ENCODE data around the gene HOXA9.

HOXA9 gene

DNA sequence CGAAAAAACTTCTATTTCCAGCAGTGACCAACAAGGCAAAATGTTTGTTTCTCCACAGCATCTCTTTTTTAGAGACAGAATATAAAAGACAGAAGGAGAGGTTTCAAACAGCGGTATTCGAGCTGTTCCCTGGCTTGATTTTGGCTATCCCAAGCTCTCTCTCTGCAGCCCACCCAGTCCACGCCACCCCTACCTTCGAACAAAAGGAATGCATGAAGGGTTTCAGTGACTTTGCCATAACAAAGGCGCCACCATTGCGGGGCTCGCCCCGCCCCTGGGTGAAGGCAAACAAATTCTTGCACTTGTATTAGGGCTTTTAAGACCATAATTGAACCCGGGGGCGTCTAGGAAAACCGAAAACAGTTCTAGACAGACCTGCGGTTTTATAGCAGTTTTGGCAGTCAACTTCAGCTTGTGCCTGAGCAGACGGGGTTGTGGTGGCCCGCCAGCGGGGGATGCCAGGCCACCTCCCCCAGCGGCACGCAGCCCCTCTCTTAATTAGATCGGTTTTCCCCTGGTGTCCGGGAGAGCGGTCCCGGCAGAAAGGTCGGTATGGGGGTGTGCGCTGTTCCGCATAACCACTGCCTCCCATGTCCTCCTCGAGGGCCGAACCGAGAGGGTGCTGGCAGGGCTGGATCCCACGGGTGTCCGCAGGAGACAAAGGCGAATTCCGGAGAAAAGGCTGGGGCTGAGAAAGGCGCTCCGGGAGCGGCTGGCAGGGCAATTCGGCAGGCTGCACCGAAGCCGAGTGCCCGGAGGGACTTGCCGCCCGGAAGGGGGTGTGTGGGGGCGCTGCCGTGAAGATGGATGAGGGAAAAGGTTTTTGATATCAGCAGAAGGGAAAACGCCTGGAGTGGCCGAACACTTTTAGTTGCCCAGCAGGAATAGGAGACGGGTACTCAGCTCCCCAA, 22.4 kb upstream of the HOXA9 start:
- DNase-seq = no peak

DNA sequence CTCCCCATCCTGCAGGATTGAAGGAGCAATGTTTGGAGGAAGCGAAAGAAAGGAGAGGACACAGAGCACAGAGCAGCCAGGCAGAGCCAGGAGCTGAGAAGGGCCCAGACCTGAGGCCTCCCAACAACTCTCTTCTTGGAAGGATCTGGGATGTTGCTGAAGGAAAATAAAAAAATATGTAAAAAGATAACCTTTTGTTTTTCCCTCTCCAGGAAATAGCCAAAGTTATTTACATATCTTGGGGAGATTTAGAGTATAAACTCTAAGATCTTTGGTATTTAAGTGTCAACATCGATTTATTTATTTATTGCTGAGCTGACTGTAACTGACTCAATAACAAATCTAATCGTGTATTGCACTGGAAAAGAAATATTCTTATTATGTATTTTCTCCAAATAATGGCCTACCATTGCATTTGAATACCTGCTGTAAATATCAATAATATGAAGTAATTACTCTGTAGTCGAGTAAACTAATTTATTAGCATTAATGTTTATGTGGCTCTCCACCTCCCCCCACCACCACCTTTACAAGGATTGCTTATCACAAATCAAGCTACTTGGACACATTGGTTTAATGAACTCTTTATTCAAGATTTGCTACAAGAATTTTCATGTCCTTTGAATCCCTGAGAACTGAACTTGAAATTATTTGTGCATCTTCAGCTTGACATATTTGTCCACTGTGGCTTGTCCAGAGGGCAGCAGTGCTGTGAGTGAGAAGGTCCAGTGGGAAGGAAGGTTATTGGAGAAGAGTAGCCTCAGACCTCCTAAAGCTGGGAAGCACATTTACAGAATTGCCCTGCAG, 21.5 kb upstream of the HOXA9 start:
- no peak for DNase-seq

DNA sequence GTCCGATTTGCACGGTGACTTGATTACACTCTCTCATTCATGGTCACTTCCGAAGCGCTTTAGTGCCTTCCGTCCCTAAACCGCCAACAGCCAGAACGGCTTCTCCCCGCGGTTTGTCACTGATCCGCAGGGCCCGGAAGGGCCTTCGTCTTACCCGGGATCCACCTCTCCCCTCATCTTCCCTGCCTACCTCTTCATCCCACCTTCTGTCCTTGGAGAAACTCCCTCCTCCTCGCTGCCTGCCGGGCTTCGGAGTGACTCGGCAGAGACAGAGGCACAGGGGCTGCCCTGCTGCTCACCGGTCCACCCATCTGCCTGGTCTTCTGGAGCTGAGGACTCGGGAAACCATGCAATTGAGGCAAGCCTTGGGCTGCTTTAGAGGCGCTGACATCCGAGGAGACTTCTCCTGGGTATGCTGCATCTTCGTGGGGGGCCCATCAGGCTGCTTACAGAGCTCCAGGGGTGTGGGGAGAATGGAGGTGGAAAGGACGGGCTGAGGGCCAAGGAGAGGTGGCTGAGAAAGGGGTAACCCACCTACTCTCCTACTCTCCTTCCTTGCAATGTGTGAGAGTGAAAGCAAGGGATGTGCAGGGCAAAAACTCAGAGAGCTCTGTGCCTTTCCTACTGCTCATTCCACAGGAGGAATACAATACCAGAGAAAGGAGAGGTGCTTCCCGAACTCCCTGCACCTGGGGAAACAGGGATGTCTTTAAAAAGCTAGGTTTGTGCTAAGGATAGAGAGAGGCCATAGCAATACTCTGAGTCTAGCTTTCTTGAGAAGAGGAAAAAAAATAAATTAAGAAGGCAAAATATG, 20.7 kb upstream of the HOXA9 start:
- DNase-seq = no peak

DNA sequence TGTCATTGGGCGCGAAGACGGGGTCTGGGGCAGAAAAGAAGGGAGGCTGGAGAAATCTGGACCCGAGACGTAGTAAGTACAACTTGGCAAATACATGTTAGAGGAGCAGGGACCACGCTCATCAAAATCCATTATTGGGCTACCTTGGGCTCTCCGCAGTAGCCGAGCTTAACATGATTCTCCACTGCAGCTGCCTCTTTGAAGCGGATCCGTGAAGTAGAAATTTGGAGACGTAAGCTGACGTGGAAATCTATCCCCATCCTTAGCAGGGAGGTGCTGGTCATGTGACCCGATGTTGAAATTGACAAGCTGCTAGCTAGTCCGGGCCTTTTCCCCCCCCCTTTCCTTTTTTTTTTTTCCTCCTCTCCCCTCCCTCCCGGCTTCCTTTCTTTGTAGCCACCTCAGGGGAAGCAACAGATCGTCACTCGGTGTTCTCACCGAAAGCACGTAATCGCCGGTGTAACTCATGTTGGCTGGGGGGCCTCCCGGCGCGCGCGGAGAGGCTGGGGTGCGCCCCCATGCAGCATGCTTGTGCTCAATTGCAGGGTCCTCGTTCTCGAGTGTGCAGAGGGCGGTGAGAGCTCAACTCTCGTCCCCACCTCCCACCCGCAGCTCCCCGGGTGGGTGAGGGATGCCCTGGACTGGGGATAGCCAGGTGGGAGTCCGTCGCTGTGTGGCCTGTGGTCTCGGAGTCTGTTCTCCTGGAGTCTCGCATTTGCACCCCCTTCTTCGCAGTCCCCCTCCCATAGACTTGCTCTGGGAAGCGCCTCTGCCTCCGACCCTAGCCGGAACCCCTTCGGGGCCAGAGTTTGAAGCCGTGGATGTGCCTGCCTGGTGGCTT, 19.9 kb upstream of the HOXA9 start, which contains the start of gene HOXA11:
TSS of gene HOXA11 (minus strand) at position 220 of the 841 bp plus-strand sequence. CDS start at position 132, 88 bp downstream.
- no peak for DNase-seq

- no peak for DNase-seq
Measured at GRCh38 chr7:27184337-27185012, 19.1 kb upstream of the HOXA9 start.

DNA sequence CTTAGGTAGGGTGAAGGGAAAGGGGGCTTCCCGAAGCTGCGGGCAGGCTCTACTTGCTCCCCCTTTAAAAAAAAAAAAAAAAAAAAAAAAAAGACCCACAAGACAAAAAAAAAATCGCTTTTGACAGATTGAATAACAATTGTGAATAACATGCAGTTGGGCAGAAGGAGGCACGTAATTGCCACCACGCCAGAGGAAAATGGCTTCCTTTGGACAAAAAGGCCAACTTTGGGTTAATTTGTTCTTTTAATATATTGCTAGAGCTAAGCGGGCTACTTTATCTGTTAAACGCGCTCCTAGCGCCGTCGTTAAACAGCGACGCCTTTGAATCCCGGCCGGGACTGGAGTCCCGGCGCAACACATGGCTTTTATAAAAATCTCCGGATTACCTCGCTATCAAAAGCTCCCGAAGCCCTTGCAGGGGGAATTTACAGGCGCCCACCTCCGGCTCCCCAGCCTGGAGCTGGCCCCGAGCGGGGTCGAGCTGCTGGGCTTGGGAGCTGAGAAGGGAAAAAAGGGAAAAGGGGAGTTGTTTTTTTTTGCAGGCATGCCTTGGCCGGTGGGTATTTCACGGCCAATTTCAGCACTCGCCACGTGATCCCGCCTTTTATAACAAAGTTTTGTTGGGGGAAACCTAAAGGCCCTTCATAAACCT, 18.5 kb upstream of the HOXA9 start:
- no peak for DNase-seq

DNA sequence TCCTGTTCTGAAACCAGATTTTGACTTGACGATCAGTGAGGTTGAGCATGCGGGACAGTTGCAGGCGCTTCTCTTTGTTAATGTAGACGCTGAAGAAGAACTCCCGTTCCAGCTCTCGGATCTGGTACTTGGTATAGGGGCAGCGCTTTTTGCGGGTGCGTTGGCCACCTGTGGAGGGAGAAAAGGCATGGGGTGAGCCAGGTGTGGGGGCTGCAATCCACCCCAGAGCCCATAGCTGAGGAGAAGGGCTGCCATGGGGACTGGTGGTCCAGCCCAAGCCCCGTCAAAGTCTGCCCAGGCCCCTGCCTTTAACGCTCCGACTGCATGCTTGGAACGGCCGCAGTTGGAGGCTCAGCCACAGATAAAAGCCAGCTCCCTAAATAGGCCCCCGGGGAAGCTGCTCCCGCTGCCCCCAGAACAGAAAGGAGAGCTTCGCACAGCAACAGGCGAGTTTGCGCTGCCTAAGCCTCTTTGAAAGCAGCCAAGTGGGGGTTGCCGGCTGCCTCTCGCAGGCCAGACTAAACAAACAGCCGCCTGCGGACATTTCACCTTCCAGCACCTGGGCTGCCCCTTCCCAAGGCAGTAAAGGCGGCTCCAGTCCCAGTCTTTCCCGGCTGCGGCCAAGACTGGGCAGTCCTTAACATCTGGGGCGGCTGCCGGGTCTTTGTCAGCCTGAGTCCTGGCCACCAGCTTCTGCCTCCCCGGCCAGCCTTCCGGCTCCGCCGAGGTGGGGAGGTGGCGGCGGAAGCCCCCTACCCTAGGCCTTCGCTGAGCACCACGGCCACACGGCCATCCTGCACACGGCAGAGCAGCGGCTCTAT, 17.7 kb upstream of the HOXA9 start:
- no peak for DNase-seq

DNA sequence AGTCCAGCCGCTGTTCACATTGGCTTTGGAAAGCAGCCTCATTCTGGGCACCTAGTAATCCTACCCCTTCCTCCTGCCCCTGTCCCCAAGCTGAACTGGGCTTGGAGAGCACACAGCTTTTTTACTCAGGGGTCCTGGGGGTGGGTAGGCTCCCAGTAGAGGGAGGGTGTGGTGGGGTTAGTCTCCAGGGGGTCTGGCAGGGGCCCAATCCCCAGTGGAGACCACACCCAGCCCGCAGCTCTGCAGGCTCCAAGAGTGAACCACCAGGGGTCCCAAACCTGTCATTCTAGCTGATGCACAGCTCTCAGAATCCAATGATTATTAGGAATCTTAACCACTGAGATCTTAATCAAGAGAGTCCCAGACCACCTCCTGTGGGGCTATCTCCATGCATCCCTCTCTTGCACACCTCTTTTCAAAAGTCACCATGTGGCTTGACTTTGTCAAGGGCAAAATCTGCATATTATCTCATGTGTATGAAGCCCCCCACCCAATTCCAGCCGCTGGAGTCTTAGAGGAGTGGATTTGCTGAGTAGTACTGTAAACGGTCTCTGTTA, 17.0 kb upstream of the HOXA9 start:
- no peak for DNase-seq

GRCh38 chr7:27181795-27182275, 16.5 kb upstream of the HOXA9 start:
- no peak for DNase-seq

- DNase-seq = no peak
Measured at GRCh38 chr7:27180431-27181420, 15.4 kb upstream of the HOXA9 start.

DNA sequence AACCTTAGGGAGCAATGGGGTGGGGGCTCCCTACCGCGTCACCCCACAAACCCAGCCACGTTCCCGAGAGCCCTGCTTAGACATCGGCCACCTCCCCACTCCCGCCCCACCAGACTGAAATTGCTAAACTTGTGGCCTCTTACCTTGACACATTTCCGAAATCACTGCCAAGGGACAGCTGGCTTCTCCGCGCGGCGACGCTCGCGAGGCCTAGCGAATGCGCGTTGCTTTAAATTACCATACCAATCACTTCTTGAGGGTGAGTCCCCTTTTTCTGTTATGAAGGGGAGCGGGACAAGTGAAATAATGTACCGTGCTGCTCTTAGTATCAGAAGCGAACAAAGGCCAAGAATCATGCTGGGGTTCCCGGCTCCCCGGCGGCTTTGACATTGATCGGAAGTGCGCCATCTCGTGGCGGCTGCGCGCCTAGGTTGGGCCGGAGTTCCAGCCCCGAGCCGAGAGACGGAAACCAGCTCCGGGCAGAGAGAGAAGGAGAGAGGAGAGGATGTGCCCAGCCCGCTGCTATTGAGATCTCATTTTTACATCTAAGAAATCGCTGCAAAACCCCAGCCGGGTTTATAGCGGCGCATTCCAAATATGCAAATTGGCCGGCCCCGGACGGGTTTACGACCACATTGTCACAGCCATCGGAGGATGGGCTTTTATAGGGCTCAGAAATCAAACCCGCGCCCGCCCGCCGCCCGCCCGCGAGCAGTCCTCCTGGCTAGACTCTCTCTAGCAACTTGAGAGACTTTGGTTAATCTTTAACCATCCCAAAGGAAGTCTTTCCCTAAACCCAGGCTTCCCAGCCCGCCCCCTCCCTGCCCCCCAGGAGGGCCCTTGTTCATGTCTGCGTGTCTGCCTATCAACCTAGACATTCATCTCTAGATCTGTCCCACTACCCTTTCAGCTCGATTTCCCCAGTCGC, 14.4 kb upstream of the HOXA9 start:
- peak in 1 of 2 experiments; percentile 12 for DNase-seq

DNA sequence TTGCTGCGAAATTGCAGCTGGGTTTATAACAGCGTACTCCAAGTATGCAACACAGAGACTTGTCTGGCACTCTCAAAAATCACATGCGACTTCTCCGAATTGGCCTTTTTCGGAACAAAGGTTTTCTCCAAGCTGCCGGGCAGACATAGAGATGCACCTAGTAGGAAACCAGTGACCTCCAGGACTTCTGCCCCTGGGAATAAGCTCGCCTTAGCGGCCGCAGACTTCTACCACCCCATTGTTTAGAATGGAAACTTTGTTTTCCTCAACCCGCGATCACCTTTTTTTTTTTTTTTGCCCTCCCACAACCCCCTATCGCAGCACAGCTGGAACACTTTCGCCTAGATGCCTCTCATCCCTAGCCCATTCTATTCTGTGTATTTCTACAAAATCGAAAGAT, 13.7 kb upstream of the HOXA9 start:
- no peak for DNase-seq

DNA sequence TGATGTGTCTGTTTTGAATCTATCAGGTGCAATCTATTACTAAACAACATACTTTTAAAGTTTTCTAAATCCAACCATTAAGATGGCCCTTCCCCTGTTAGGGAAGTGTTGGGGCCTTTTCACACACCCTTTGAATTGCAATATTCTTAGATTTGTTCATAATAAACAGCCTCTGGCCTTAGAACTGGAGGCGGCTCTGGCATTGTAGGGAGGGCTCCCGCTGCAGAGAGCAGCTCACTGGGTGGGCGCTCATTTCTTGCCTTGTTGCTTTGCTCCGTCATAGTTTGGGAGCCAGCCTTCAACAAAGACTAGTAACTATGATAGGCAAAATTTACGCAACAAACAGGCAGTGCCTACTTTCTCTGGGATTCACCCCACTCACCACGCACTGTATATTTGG, 13.0 kb upstream of the HOXA9 start:
- DNase-seq = no peak

DNA sequence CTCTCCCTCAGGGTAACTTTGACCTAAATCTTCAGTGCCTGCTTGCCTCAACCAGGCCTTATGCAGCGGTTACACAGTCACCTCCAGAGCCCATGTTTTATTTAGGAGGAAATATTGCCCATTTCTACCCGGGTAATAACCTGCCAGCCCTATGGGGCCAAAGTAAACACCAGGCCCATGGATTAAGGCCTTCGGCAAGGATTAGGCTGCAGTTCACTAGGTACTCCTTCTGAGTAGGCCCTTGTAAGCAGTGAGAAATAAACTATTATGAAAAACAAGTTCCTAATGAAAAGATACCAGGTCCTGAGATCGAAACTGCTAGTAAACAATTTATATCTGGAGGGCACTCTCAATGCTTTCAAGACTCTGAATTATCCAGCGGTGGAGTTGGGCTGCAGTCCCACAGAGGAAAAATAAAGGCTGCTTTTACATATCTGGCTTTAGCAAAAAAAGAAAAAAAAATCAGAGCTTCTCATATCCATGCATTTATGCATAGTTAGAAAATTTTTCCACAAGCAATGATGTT, 12.5 kb upstream of the HOXA9 start:
- no peak for DNase-seq

DNA sequence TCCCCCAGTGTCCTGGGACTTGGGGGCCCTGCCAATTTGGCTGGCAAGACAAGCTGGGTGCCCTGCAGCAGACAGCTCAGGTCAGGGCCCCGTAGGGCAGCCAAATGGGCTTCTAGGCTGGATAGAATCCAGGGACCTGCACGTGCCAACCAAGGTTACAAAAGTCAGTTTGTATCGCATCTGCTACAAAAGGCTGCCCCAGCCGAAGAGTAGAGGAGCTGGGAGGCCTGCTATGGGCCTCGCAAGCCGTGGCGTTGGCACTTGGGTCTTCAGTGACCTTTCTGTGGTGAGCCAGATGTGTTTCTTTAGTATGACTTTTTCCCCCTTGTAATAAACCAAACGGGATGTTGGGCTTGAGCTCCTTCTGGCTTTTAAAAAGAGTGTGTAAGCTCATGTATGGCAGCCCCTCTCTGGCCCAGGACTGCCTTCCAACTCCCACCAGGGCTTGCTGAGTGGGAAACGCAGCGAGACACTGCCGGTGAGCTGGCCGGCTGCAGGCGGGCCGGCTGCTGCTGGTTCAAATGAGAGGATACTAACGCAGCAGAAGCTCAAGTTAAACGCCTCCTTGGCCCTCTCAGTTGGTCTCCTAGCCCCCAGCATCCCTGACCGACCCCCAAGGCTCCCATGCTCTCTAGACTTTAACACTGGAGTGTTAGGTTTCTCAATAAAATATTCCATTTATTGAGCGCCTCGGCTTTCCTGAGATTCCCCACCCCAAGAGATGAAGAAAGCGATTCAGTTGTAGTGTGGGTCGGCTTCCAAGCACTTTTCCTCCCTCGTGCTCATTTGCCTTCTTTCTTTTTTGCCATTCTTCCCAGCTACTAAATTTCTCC, 11.8 kb upstream of the HOXA9 start:
- no peak for DNase-seq

- no peak for DNase-seq
Measured at GRCh38 chr7:27176524-27176845, 11.1 kb upstream of the HOXA9 start.

Data from AML-193 (cell line).